Keratinocyte (primary cell): ENCODE results near the gene SPHK1. TPM values are rescaled to one million over a fixed set of nuclear protein-coding genes. Genes with fewer than 3 reads are reported as not detected.

Experiments used
- DNase-seq: peaks from one replicate; pipeline ENCODE4 v3.0.0-alpha.2; 2011; ENCODE audit warnings: low read depth, missing footprints, low spot score
- FAIRE-seq: peaks from 2 replicates; lab custom pipeline; 2011; peaks lifted over from hg19 to GRCh38; lab: Jason Lieb, UNC
- H2AFZ ChIP-seq: 2 replicates; pipeline ENCODE4 v1.6.0; 2012; ENCODE audit warnings: low read length, control low read depth, inconsistent platforms; ENCODE audit not compliant: control insufficient read depth
- H3K27ac ChIP-seq: 2 replicates; pipeline ENCODE4 v1.5.1; 2011; ENCODE audit warnings: low read length; ENCODE audit not compliant: control insufficient read depth, insufficient read depth
- H3K27me3 ChIP-seq: 3 replicates; pipeline ENCODE4 v1.6.0; 2011; ENCODE audit warnings: low read length; ENCODE audit not compliant: control insufficient read depth, insufficient read depth; ENCODE audit errors: extremely low read depth
- H3K36me3 ChIP-seq, 2 experiments: 2 replicates in 1 of 2; 3 replicates in 1 of 2; pipeline ENCODE4 v1.5.1; 2011; ENCODE audit warnings: low read length in 2 of 2, mild to moderate bottlenecking in 1 of 2; ENCODE audit not compliant: control insufficient read depth in 2 of 2, insufficient read depth in 2 of 2; ENCODE audit errors: extremely low read depth in 1 of 2
- H3K4me1 ChIP-seq: 3 replicates; pipeline ENCODE4 v1.5.1; 2011; ENCODE audit warnings: low read length; ENCODE audit not compliant: control insufficient read depth, insufficient read depth; ENCODE audit errors: extremely low read depth
- H3K4me2 ChIP-seq: 3 replicates; pipeline ENCODE4 v1.6.0; 2011; ENCODE audit warnings: low read depth, low read length; ENCODE audit not compliant: control insufficient read depth, insufficient read depth; ENCODE audit errors: extremely low read depth
- H3K4me3 ChIP-seq, 3 experiments: fragments of 200-600 bp in 1 of 3; sonication (generic) in 1 of 3; 2 replicates in 2 of 3; 3 replicates in 1 of 3; pipeline ENCODE4 v1.5.1; 2011 to 2016; ENCODE audit warnings: low read length in 3 of 3, mild to moderate bottlenecking in 3 of 3, control low read depth in 2 of 3, inconsistent platforms in 1 of 3, low read depth in 1 of 3, mixed read lengths in 1 of 3, mixed run types in 1 of 3, moderate library complexity in 1 of 3; ENCODE audit not compliant: control insufficient read depth in 2 of 3, insufficient read depth in 2 of 3; ENCODE audit errors: extremely low read depth in 1 of 3
- H3K79me2 ChIP-seq: 2 replicates; pipeline ENCODE4 v1.6.0; 2012; ENCODE audit warnings: low read length; ENCODE audit not compliant: control insufficient read depth, insufficient read depth
- H3K9ac ChIP-seq: 3 replicates; pipeline ENCODE4 v1.6.0; 2011; ENCODE audit warnings: low read length; ENCODE audit not compliant: control insufficient read depth, insufficient read depth; ENCODE audit errors: extremely low read depth
- H3K9me1 ChIP-seq: 3 replicates; pipeline ENCODE4 v1.6.0; 2011; ENCODE audit warnings: low read length; ENCODE audit not compliant: control insufficient read depth, insufficient read depth; ENCODE audit errors: extremely low read depth
- H3K9me3 ChIP-seq: 2 replicates; pipeline ENCODE4 v1.5.1; 2012; ENCODE audit warnings: low read depth, low read length; ENCODE audit not compliant: control insufficient read depth
- H4K20me1 ChIP-seq: 3 replicates; pipeline ENCODE4 v1.6.0; 2011; ENCODE audit warnings: low read length; ENCODE audit not compliant: control insufficient read depth, insufficient read depth; ENCODE audit errors: extremely low read depth
- EZH2 ChIP-seq: IDR thresholded peaks from one replicate; pipeline ENCODE4 v1.6.1; 2012; ENCODE audit warnings: inconsistent platforms, mild to moderate bottlenecking, low read length, moderate library complexity
- dilution Hi-C: fragments of 300-500 bp; cut with MboI; formaldehyde crosslinking; loops from one replicate; pipeline ENCODE4 v1.7.0; 2020; ENCODE audit warnings: low sequenced_read_pairs; ENCODE audit not compliant: extremely low pct_ligation_motif_present
- polyA plus RNA-seq, 5 experiments: library from polyadenylated mRNA; depleted of rRNA in 3 of 5; stranded (reverse) in 3 of 5; stranded (forward) in 1 of 5; unstranded in 1 of 5; fragments of >200 nt; gene quantifications; 1 replicate in 1 of 5; 2 replicates in 3 of 5; 3 replicates in 1 of 5; pipeline versions ENCODE4 v1.2.1 to v1.2.3, GENCODE V29; 2011 to 2012; ENCODE audit warnings: missing spikeins in 2 of 5, low read depth in 1 of 5, low replicate concordance in 1 of 5
- TF ChIP-seq, protein P1 (sequence below), 3 experiments: IDR thresholded peaks in 1 of 3; conservative IDR thresholded peaks in 1 of 3; optimal IDR thresholded peaks in 1 of 3; 2 replicates in 2 of 3; 3 replicates in 1 of 3; pipeline versions ENCODE3 to v1.5.1; 2011; ENCODE audit warnings: low read length in 3 of 3, mild to moderate bottlenecking in 3 of 3, moderate library complexity in 2 of 3, control low read depth in 1 of 3, inconsistent platforms in 1 of 3; ENCODE audit not compliant: insufficient read depth in 2 of 3; ENCODE audit errors: extremely low read depth in 1 of 3

Gene SPHK1
- polyA plus RNA-seq, 1 donor (not counting 4 experiments of a cell fraction or from before 2014, with no cell fraction given): 50.2 TPM

DNA sequence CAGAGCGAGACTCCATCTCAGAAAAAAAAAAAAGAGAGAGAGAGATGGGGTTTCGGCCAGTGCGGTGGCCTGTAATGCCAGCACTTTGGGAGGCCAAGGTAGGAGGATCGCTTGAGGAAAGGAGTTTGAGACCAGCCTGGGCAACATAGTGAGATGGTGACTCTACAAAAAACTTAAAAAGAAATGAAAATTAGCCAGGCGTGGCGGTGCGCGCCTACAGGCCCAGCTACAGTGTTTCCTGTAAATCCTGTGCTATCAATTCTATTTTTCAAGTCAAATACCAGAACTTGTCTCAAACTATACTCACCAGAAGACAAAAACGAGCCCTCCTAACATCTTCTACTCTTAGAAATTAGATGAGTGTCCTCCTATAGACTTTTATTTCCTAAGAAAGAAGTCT is 49.3 kb downstream of the SPHK1 start:
- Histone ChIP-seq H2AFZ (no peak overlapping the region), H3K4me3 (no peak overlapping the region), H3K9me3 (no peaks in the 10 kb centered on the region), H3K27ac (no peak overlapping the region), H3K4me1 (peaks cover 10% of the 10 kb centered on the region), H3K4me2 (no peak overlapping the region), H3K27me3 (no peaks in the 10 kb centered on the region), H3K36me3 (peaks cover 0 to 2% of the 10 kb centered on the region in 2 experiments), H3K9me1 (peaks cover 2% of the 10 kb centered on the region), H4K20me1 (peaks cover 9% of the 10 kb centered on the region), H3K9ac (no peak overlapping the region), H3K79me2 (peaks cover 59% of the 10 kb centered on the region)
- no peak for DNase-seq
- no peak for FAIRE-seq
- dilution Hi-C loops: no loop called here
- TF ChIP-seq, protein P1, sequence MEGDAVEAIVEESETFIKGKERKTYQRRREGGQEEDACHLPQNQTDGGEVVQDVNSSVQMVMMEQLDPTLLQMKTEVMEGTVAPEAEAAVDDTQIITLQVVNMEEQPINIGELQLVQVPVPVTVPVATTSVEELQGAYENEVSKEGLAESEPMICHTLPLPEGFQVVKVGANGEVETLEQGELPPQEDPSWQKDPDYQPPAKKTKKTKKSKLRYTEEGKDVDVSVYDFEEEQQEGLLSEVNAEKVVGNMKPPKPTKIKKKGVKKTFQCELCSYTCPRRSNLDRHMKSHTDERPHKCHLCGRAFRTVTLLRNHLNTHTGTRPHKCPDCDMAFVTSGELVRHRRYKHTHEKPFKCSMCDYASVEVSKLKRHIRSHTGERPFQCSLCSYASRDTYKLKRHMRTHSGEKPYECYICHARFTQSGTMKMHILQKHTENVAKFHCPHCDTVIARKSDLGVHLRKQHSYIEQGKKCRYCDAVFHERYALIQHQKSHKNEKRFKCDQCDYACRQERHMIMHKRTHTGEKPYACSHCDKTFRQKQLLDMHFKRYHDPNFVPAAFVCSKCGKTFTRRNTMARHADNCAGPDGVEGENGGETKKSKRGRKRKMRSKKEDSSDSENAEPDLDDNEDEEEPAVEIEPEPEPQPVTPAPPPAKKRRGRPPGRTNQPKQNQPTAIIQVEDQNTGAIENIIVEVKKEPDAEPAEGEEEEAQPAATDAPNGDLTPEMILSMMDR (optimal IDR thresholded peaks at IDR 0.05 in 1 of 3, IDR thresholded peaks at IDR 0.05 in 1 of 3, conservative IDR thresholded peaks at IDR 0.05 in 1 of 3; ENCODE audit: extremely low read depth in 1 of 3, insufficient read depth in 2 of 3, low read length in 3 of 3): no peak
- TF ChIP-seq EZH2: no peak

DNA sequence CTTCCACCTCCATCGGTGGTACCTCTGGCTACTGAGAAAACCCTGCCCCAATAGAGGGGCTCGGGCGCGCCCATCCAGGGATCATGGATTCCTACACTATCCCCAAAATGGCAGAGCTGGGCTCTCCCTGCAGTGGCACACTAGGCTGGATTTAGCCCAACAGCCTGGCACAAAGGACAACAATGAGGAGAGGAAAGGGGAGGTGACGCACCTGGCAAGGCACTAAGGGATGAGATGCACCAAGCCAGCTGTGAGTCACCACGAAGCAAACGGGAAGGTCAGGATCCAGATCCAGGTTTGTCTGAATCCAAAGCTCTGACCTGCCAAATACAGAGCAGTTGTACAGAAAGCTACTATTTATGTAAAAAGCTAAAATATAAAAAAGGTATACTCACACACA is 50.5 kb downstream of the SPHK1 start:
- H2AFZ ChIP-seq: no peak overlapping the region
- H3K4me1 ChIP-seq: peaks cover 10% of the 10 kb centered on the region
- H4K20me1 ChIP-seq: peaks cover 9% of the 10 kb centered on the region
- H3K27ac ChIP-seq: no peak overlapping the region
- no peak for FAIRE-seq
- H3K4me2 ChIP-seq: no peak overlapping the region
- no peaks in the 10 kb centered on the region for H3K9me3 ChIP-seq
- no peaks in the 10 kb centered on the region for H3K36me3 ChIP-seq
- H3K79me2 ChIP-seq: peaks cover 67% of the 10 kb centered on the region
- TF ChIP-seq, protein P1 (optimal IDR thresholded peaks at IDR 0.05 in 1 of 3, IDR thresholded peaks at IDR 0.05 in 1 of 3, conservative IDR thresholded peaks at IDR 0.05 in 1 of 3; ENCODE audit: extremely low read depth in 1 of 3, insufficient read depth in 2 of 3, low read length in 3 of 3): no peak
- no peak for TF ChIP-seq EZH2
- H3K9ac ChIP-seq: no peak overlapping the region
- H3K27me3 ChIP-seq: no peaks in the 10 kb centered on the region
- dilution Hi-C loops: no loop called here
- DNase-seq: no peak
- no peak overlapping the region for H3K4me3 ChIP-seq
- peaks cover 2% of the 10 kb centered on the region for H3K9me1 ChIP-seq
